Measurements from ENCODE around the gene ALG9.

Gene ALG9

DNA sequence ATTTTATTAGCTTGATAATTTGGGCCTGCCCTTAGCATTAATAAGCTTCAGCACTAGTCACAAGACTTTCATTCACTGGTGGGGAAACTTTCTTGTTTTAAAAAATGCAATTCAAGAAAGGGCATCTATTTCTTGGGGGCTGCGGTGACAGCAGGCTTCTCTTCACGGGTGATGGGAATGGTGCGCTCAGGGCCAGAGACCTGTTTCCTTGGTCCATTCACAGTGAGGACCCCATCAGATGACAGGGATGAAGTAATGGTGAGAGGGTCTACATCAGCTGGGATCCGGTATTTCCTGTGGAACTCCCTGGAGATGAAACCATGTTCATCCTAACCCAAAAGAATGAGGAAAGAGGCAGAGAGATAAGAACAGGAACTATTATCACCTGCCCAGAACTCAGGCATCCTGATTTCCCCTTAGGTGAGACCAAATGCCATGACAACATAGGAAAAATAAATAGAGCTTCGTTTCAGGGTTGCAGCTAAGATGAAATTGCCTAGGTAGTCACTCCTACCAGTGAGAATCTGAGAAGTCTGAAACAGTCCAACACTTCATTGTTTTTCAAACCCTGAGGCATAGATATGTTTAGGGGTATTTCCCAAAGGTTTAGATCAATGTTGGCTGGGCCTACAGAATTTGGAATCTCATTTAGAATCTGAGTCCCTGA is 37.4 kb upstream of the ALG9 start:
- Histone ChIP-seq H3K4me1 (ENCODE audit: insufficient read depth, low read length, poor library complexity, severe bottlenecking) (no peaks in the 10 kb centered on the region), H3K36me3 (ENCODE audit: insufficient read depth, low read length) (no peaks in the 10 kb centered on the region), H3K4me2 (ENCODE audit: low read depth, low read length, poor library complexity, severe bottlenecking) (no peak overlapping the region), H3K9ac (ENCODE audit: low read depth, low read length, poor library complexity, severe bottlenecking) (no peak overlapping the region), H2AFZ (ENCODE audit: low read length) (no peak overlapping the region), H4K20me1 (ENCODE audit: insufficient read depth, low read length, poor library complexity, severe bottlenecking) (no peaks in the 10 kb centered on the region), H3K9me3 (ENCODE audit: insufficient read depth, low read depth, low read length) (no peaks in the 10 kb centered on the region), H3K79me2 (ENCODE audit: insufficient read depth, low read length) (no peaks in the 10 kb centered on the region), H3K9me2 (replicated peaks; ENCODE audit: low read depth, low read length) (no peaks in the 10 kb centered on the region), H3F3A (ENCODE audit: low read depth) (no peaks in the 10 kb centered on the region), H3K27me3 (ENCODE audit: insufficient read depth, low read length, poor library complexity, severe bottlenecking) (no peaks in the 10 kb centered on the region), H3K4me3 (ENCODE audit: low read length, poor library complexity, severe bottlenecking) (no peak overlapping the region)
- TF ChIP-seq, protein P1, sequence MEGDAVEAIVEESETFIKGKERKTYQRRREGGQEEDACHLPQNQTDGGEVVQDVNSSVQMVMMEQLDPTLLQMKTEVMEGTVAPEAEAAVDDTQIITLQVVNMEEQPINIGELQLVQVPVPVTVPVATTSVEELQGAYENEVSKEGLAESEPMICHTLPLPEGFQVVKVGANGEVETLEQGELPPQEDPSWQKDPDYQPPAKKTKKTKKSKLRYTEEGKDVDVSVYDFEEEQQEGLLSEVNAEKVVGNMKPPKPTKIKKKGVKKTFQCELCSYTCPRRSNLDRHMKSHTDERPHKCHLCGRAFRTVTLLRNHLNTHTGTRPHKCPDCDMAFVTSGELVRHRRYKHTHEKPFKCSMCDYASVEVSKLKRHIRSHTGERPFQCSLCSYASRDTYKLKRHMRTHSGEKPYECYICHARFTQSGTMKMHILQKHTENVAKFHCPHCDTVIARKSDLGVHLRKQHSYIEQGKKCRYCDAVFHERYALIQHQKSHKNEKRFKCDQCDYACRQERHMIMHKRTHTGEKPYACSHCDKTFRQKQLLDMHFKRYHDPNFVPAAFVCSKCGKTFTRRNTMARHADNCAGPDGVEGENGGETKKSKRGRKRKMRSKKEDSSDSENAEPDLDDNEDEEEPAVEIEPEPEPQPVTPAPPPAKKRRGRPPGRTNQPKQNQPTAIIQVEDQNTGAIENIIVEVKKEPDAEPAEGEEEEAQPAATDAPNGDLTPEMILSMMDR (conservative IDR thresholded peaks at IDR 0.05; ENCODE audit: low read length), result no peak
- no peak for TF ChIP-seq EZH2phosphoT487 (IDR thresholded peaks at IDR 0.05; ENCODE audit: borderline replicate concordance)

DNA sequence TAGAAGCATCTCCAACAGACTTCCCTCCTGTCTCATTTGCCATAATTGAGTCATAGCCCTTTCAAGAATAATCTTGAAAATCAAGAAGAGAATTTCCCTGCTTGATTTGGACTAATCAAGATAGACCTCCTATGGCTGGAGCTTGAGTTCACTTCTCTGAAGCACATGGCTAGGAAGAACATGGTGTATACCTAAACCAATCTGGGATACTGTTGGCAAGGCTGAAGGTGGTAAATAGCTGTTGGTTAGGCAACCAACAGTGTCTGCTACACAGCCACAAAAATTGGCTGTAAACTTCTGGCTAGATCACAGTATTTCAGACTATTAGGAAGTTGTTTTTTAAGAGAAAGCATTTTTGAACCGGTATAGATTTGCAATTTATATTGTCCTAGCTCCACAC is 35.3 kb upstream of the ALG9 start:
- Histone ChIP-seq H3K9me3 (ENCODE audit: insufficient read depth, low read depth, low read length) (no peaks in the 10 kb centered on the region), H3K79me2 (ENCODE audit: insufficient read depth, low read length) (no peaks in the 10 kb centered on the region), H3K4me3 (ENCODE audit: low read length, poor library complexity, severe bottlenecking) (no peak overlapping the region), H3K27me3 (ENCODE audit: insufficient read depth, low read length, poor library complexity, severe bottlenecking) (no peaks in the 10 kb centered on the region), H4K20me1 (ENCODE audit: insufficient read depth, low read length, poor library complexity, severe bottlenecking) (no peaks in the 10 kb centered on the region), H2AFZ (ENCODE audit: low read length) (no peak overlapping the region), H3K4me1 (ENCODE audit: insufficient read depth, low read length, poor library complexity, severe bottlenecking) (no peaks in the 10 kb centered on the region), H3K36me3 (ENCODE audit: insufficient read depth, low read length) (no peaks in the 10 kb centered on the region), H3F3A (ENCODE audit: low read depth) (no peaks in the 10 kb centered on the region), H3K9ac (ENCODE audit: low read depth, low read length, poor library complexity, severe bottlenecking) (no peak overlapping the region), H3K9me2 (replicated peaks; ENCODE audit: low read depth, low read length) (no peaks in the 10 kb centered on the region), H3K4me2 (ENCODE audit: low read depth, low read length, poor library complexity, severe bottlenecking) (no peak overlapping the region)
- no peak for TF ChIP-seq EZH2phosphoT487 (IDR thresholded peaks at IDR 0.05; ENCODE audit: borderline replicate concordance)
- TF ChIP-seq, protein P1 (conservative IDR thresholded peaks at IDR 0.05; ENCODE audit: low read length), result no peak

DNA sequence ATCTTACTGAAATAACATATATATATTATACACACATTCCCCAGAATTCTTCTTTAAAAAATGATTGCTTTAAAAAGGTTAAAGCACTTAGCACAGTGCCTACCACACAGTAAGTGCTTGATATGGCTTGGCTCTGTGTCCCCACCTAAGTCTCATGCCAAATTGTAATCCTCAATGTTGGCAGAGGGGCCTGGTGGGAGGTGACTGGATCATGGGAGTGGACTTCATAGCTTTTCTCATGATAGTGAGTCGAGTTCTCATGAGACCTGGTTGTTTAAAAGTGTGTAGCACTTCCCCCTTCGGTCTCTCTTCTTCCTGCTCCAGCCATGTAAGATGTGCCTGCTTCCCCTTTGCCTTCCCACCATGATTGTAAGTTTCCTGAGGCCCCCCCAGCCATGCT is 34.0 kb upstream of the ALG9 start:
- Histone ChIP-seq H3F3A (ENCODE audit: low read depth) (no peaks in the 10 kb centered on the region), H3K9me2 (replicated peaks; ENCODE audit: low read depth, low read length) (no peaks in the 10 kb centered on the region), H3K27me3 (ENCODE audit: insufficient read depth, low read length, poor library complexity, severe bottlenecking) (no peaks in the 10 kb centered on the region), H2AFZ (ENCODE audit: low read length) (no peak overlapping the region), H3K9me3 (ENCODE audit: insufficient read depth, low read depth, low read length) (no peaks in the 10 kb centered on the region), H3K4me1 (ENCODE audit: insufficient read depth, low read length, poor library complexity, severe bottlenecking) (no peaks in the 10 kb centered on the region), H3K9ac (ENCODE audit: low read depth, low read length, poor library complexity, severe bottlenecking) (no peak overlapping the region), H3K4me2 (ENCODE audit: low read depth, low read length, poor library complexity, severe bottlenecking) (no peak overlapping the region), H4K20me1 (ENCODE audit: insufficient read depth, low read length, poor library complexity, severe bottlenecking) (no peaks in the 10 kb centered on the region), H3K79me2 (ENCODE audit: insufficient read depth, low read length) (no peaks in the 10 kb centered on the region), H3K4me3 (ENCODE audit: low read length, poor library complexity, severe bottlenecking) (no peak overlapping the region), H3K36me3 (ENCODE audit: insufficient read depth, low read length) (no peaks in the 10 kb centered on the region)
- TF ChIP-seq, protein P1 (conservative IDR thresholded peaks at IDR 0.05; ENCODE audit: low read length), result no peak
- TF ChIP-seq EZH2phosphoT487 (IDR thresholded peaks at IDR 0.05; ENCODE audit: borderline replicate concordance), result no peak
